WERI-Rb-1 (cell line): ENCODE results near the gene DNM1.

Source experiments
- DNase-seq: peaks from one replicate; pipeline ENCODE4 v3.0.0-alpha.2; 2020
- H3K27ac ChIP-seq: fragments of 250-450 bp; sonication (Bioruptor Pico); 2 replicates; pipeline ENCODE4 v1.5.1; 2020; ENCODE audit warnings: mild to moderate bottlenecking, moderate library complexity
- H3K27me3 ChIP-seq: fragments of 250-450 bp; sonication (Bioruptor Pico); 2 replicates; pipeline ENCODE4 v1.5.1; 2021; ENCODE audit warnings: mild to moderate bottlenecking, low read depth, moderate library complexity; ENCODE audit not compliant: insufficient read depth, severe bottlenecking
- H3K36me3 ChIP-seq: fragments of 250-450 bp; sonication (Bioruptor Pico); 2 replicates; pipeline ENCODE4 v1.5.1; 2020; ENCODE audit warnings: mild to moderate bottlenecking, moderate library complexity
- H3K4me3 ChIP-seq: 2 replicates; pipeline ENCODE4 v1.5.1; 2011; ENCODE audit warnings: low read depth, mild to moderate bottlenecking, control low read depth, low read length
- H3K9me3 ChIP-seq: fragments of 250-450 bp; sonication (Bioruptor Pico); 2 replicates; pipeline ENCODE4 v1.5.1; 2021; ENCODE audit warnings: mild to moderate bottlenecking, moderate library complexity; ENCODE audit not compliant: severe bottlenecking
- CTCF ChIP-seq: IDR thresholded peaks from 2 replicates; pipeline ENCODE4 v1.5.1; 2011; ENCODE audit warnings: low read depth, mild to moderate bottlenecking, control low read depth, inconsistent platforms, low read length

The DNM1 gene

GRCh38 chr9:128265348-128265847, 62.2 kb downstream of the DNM1 start:
- Histone ChIP-seq H3K4me3 (no peak overlapping the region), H3K27ac (no peak overlapping the region), H3K36me3 (peaks cover 52% of the 10 kb centered on the region), H3K9me3 (peaks cover 2% of the 10 kb centered on the region), H3K27me3 (no peaks in the 10 kb centered on the region)
- TF ChIP-seq CTCF, result no peak
- DNase-seq, result no peak

GRCh38 chr9:128266868-128267590, 63.9 kb downstream of the DNM1 start:
- no peak for TF ChIP-seq CTCF
- Histone ChIP-seq H3K27ac (no peak overlapping the region), H3K9me3 (peaks cover 2% of the 10 kb centered on the region), H3K4me3 (no peak overlapping the region), H3K27me3 (no peaks in the 10 kb centered on the region), H3K36me3 (peaks cover 47% of the 10 kb centered on the region)
- no peak for DNase-seq

- Histone ChIP-seq H3K27me3 (no peaks in the 10 kb centered on the region), H3K9me3 (no peaks in the 10 kb centered on the region), H3K4me3 (no peak overlapping the region), H3K27ac (no peak overlapping the region), H3K36me3 (peaks cover 40% of the 10 kb centered on the region)
- TF ChIP-seq CTCF, result no peak
- DNase-seq, result no peak
These were observed 67.9 kb downstream of the DNM1 start for GRCh38 chr9:128271112-128271511.

GRCh38 chr9:128271512-128271911, 68.3 kb downstream of the DNM1 start:
- H3K4me3 ChIP-seq, result no peak overlapping the region
- H3K27me3 ChIP-seq, result no peaks in the 10 kb centered on the region
- TF ChIP-seq CTCF, result no peak
- H3K27ac ChIP-seq, result no peak overlapping the region
- peaks cover 40% of the 10 kb centered on the region for H3K36me3 ChIP-seq
- H3K9me3 ChIP-seq, result no peaks in the 10 kb centered on the region
- no peak for DNase-seq

- Histone ChIP-seq H3K27ac (no peak overlapping the region), H3K27me3 (no peaks in the 10 kb centered on the region), H3K4me3 (no peak overlapping the region), H3K9me3 (no peaks in the 10 kb centered on the region), H3K36me3 (peaks cover 27% of the 10 kb centered on the region)
- DNase-seq, result no peak
- no peak for TF ChIP-seq CTCF
These were observed 71.1 kb downstream of the DNM1 start for GRCh38 chr9:128274245-128274644.
